K562 (cell line): Measurements from ENCODE around the gene MEGF11.

Experiments
- POLR2AphosphoS5 ChIP-seq: IDR thresholded peaks from 2 replicates; pipeline ENCODE4 v1.6.1; 2011; ENCODE audit warnings: mild to moderate bottlenecking, low read depth, low read length, moderate library complexity; ENCODE audit not compliant: control insufficient read depth, insufficient read depth
- RAD51 ChIP-seq: fragments of 450-650 bp; IDR thresholded peaks from 2 replicates; pipeline ENCODE4 v1.7.1; 2016; ENCODE audit warnings: low read depth, mild to moderate bottlenecking, borderline replicate concordance
- ZNF780A ChIP-seq: fragments of 250-450 bp; sonication (Bioruptor Pico); IDR thresholded peaks from 2 replicates; pipeline ENCODE4 v1.5.0; 2021; ENCODE audit warnings: mild to moderate bottlenecking

GRCh38 chr15:65986416-65986815 is 267.1 kb downstream of the MEGF11 start:
- no peak for TF ChIP-seq POLR2AphosphoS5
- no peak for TF ChIP-seq ZNF780A (CRISPR knock-in tag)
- no peak for TF ChIP-seq RAD51
